ENCODE data around the gene TUBB1.

The TUBB1 gene

GRCh38 chr20:58984691-58985090, 34.5 kb upstream of the TUBB1 start:
- H3K4me3 ChIP-seq (replicated peaks; ENCODE audit: low read depth, low read length), result no peak overlapping the region
- TF ChIP-seq CTCF (IDR thresholded peaks at IDR 0.05; ENCODE audit: low read depth, low read length, missing control alignments), result no peak
- DNase-seq (ENCODE audit: extremely low read depth, low read depth), result no peak

GRCh38 chr20:58985656-58986055, 33.6 kb upstream of the TUBB1 start:
- no peak for DNase-seq (ENCODE audit: extremely low read depth, low read depth)
- H3K4me3 ChIP-seq (replicated peaks; ENCODE audit: low read depth, low read length), result no peak overlapping the region
- no peak for TF ChIP-seq CTCF (IDR thresholded peaks at IDR 0.05; ENCODE audit: low read depth, low read length, missing control alignments)

GRCh38 chr20:58986286-58986967, 32.8 kb upstream of the TUBB1 start:
- DNase-seq (ENCODE audit: extremely low read depth, low read depth), result no peak
- TF ChIP-seq CTCF (IDR thresholded peaks at IDR 0.05; ENCODE audit: low read depth, low read length, missing control alignments), result no peak
- no peak overlapping the region for H3K4me3 ChIP-seq (replicated peaks; ENCODE audit: low read depth, low read length)

- H3K4me3 ChIP-seq (replicated peaks; ENCODE audit: low read depth, low read length), result no peak overlapping the region
- no peak for DNase-seq (ENCODE audit: extremely low read depth, low read depth)
- no peak for TF ChIP-seq CTCF (IDR thresholded peaks at IDR 0.05; ENCODE audit: low read depth, low read length, missing control alignments)
Observed at GRCh38 chr20:58986968-58987517, 32.2 kb upstream of the TUBB1 start.

GRCh38 chr20:58987790-58988564, 31.3 kb upstream of the TUBB1 start:
- no peak overlapping the region for H3K4me3 ChIP-seq (replicated peaks; ENCODE audit: low read depth, low read length)
- DNase-seq (ENCODE audit: extremely low read depth, low read depth), result no peak
- TF ChIP-seq CTCF (IDR thresholded peaks at IDR 0.05; ENCODE audit: low read depth, low read length, missing control alignments), result no peak

GRCh38 chr20:58988565-58988882, 30.7 kb upstream of the TUBB1 start:
- no peak for TF ChIP-seq CTCF (IDR thresholded peaks at IDR 0.05; ENCODE audit: low read depth, low read length, missing control alignments)
- H3K4me3 ChIP-seq (replicated peaks; ENCODE audit: low read depth, low read length), result no peak overlapping the region
- no peak for DNase-seq (ENCODE audit: extremely low read depth, low read depth)
